Heart left ventricle (tissue), 16 donors: ENCODE results near the gene HELZ. TPM values are rescaled to one million over a fixed set of nuclear protein-coding genes. Genes with fewer than 3 reads are reported as not detected.

ENCODE experiments used
- ATAC-seq, 4 donors: fragments of 200-7000 bp; cut with Tn5 transposase; one replicate each; pipeline ENCODE4 v1.9.1; 2020 to 2022; ENCODE audit warnings: moderate library complexity in 4 of 4, mild to moderate bottlenecking in 3 of 4, moderate number of reproducible peaks in 1 of 4
- DNase-seq, 5 donors: peaks; one replicate each; pipeline ENCODE4 v3.0.0-alpha.2; 2020
- H3K27ac ChIP-seq, 12 donors: fragments of 200-600 bp; sonication (generic) in 4 of 12; one replicate each; pipeline versions ENCODE4 v1.5.0 to v1.8.0; 2016 to 2022; ENCODE audit warnings: mild to moderate bottlenecking in 2 of 12
- H3K27me3 ChIP-seq, 9 donors: fragments of 200-600 bp; sonication (generic) in 2 of 9; one replicate each; pipeline versions ENCODE4 v1.5.1 to v1.8.0; 2016 to 2022; ENCODE audit warnings: mild to moderate bottlenecking in 3 of 9
- H3K36me3 ChIP-seq, 9 donors: fragments of 200-600 bp; sonication (generic) in 2 of 9; one replicate each; pipeline versions ENCODE4 v1.5.0 to v1.8.0; 2018 to 2022; ENCODE audit warnings: mild to moderate bottlenecking in 2 of 9
- H3K4me1 ChIP-seq, 12 donors: fragments of 200-600 bp; sonication (generic) in 4 of 12; one replicate each; pipeline versions ENCODE4 v1.5.0 to v1.8.0; 2016 to 2022; ENCODE audit warnings: mild to moderate bottlenecking in 3 of 12
- H3K4me3 ChIP-seq, 12 donors: fragments of 200-600 bp; sonication (generic) in 4 of 12; one replicate each; pipeline versions ENCODE4 v1.5.0 to v1.8.0; 2017 to 2022; ENCODE audit warnings: mild to moderate bottlenecking in 9 of 12, moderate library complexity in 4 of 12
- H3K9me3 ChIP-seq, 12 donors: fragments of 200-600 bp; sonication (generic) in 4 of 12; one replicate each; pipeline versions ENCODE4 v1.5.0 to v1.8.0; 2016 to 2022; ENCODE audit warnings: mild to moderate bottlenecking in 1 of 12
- CTCF ChIP-seq, 12 donors: fragments of 200-600 bp; sonication (generic) in 4 of 12; IDR thresholded peaks; one replicate each; pipeline versions ENCODE4 v1.5.0 to v1.8.0; 2018 to 2022; ENCODE audit warnings: antibody characterized with exemption in 12 of 12, mild to moderate bottlenecking in 5 of 12
- POLR2A ChIP-seq, 2 donors: fragments of 450-650 bp; IDR thresholded peaks; one replicate each; pipeline ENCODE4 v1.6.1; 2017; ENCODE audit warnings: antibody characterized with exemption in 2 of 2, mild to moderate bottlenecking in 2 of 2, moderate library complexity in 2 of 2
- WGBS, 4 donors: extraction: QIAGEN DNeasy Blood & Tissue Kit in 2 of 4; methylation state at CpG; one replicate each; pipeline versions ENCODE4 v1.1.5 to v1.1.7; 2013 to 2018; 5-methylcytosine and 5-hydroxymethylcytosine counted together
- intact Hi-C, 10 donors: fragments of 100-400 bp; cut with DNase I; formaldehyde crosslinking; loops; one replicate each; pipeline versions ENCODE4 v1.11.1 to v1.14.2; 2022
- polyA plus RNA-seq, 2 donors: library from polyadenylated mRNA; stranded (reverse); fragments of 200-250 nt; gene quantifications; one replicate each; pipeline ENCODE4 v1.2.3, GENCODE V29; 2013
- total RNA-seq, 9 donors: library from RNA; depleted of rRNA in 2 of 9; stranded (reverse); fragments of >200 nt in 2 of 9; fragmentation: NEBNext Ultra II Directional in 3 of 9; extraction: Animal tissue kit (Norgen Biotek cat#: 25700) in 3 of 9; gene quantifications; one replicate each; pipeline versions ENCODE4 v1.1.0 to v1.2.4, GENCODE V29; 2016 to 2023
- donor health status: ischemic (EF 13 %, LVEDD 7.1; RV severe dilation, severe dysfunction).
- donor health status: healthy with polysubstance abuse.
- donor health status: DM: no; HTN: yes; CAD: no.
- donor health status: DM: no; HTN: no; CAD: no.
- donor health status: ischemic (EF 25% LVEDD 6.9; RV normal size, moderate dysfunction).
- donor health status: ischemic (EF 25% LVEDD 5.7; RV mildly dilated, moderate dysfunction).
- donor health status: healthy.
- donor health status: DM: yes; HTN: yes; CAD: no.
- donor health status: ischemic (EF 35%, LVEDD 5.7; RV mildly dilated, moderate dysfunction).
- donor health status: nonischemic (EF 11% LVEDD 7.7; RV severe dilation, severe dysfunction).
- donor health status: DM: yes; HTN: yes; CAD: no.
- donor health status: PGD.
- donor health status: ischemic (EF 29% LVEDD 5.4; RV normal size, mild dysfunction).
- donor health status: nonischemic (EF 23%, LVEDD 6.1; RV moderate dilation, normal function).

HELZ gene
- total and polyA plus RNA-seq, 11 donors: 5.1 to 48.4 (median 30.3) TPM

- peaks cover 0 to 20% (median 0%) of the 10 kb centered on the region in 12 donors for H3K4me1 ChIP-seq
Observed at GRCh38 chr17:67165201-67165600, 79.8 kb downstream of the HELZ start.

GRCh38 chr17:67164302-67164701, 80.7 kb downstream of the HELZ start:
- Histone ChIP-seq H3K36me3 (peaks cover 0 to 97% (median 57%) of the 10 kb centered on the region in 9 donors), H3K4me1 (peaks cover 0 to 20% (median 0%) of the 10 kb centered on the region in 12 donors), H3K27ac (peak overlapping the region in 1 of 12 donors; percentile 77), H3K9me3 (no peaks in the 10 kb centered on the region), H3K27me3 (no peaks in the 10 kb centered on the region), H3K4me3 (no peak overlapping the region)
- 67 to 76% (median 70%) methylated on average over 2 of the region's 2 CpGs for WGBS, 4 donors
- TF ChIP-seq POLR2A (IDR thresholded peaks at IDR 0.05): no peak
- no peak for TF ChIP-seq CTCF (IDR thresholded peaks at IDR 0.05)
- ATAC-seq (no peak), DNase-seq (no peak)
- intact Hi-C loops: loop anchor here in 1 of 10 donors (10.0 kb wide), 1 partner anchor 440 kb away; no protein-coding TSS in a partner anchor

More at GRCh38 chr17:67165201-67165600, 79.8 kb downstream of the HELZ start:
- Histone ChIP-seq H3K27ac (peak overlapping the region in 1 of 12 donors; percentile 77), H3K4me3 (peak overlapping the region in 1 of 12 donors; percentile 2), H3K36me3 (peaks cover 0 to 97% (median 53%) of the 10 kb centered on the region in 9 donors), H3K9me3 (no peaks in the 10 kb centered on the region), H3K27me3 (no peaks in the 10 kb centered on the region)
- 47 to 69% (median 55%) methylated on average over 6 of the region's 6 CpGs for WGBS, 4 donors
- ATAC-seq: peak in 3 of 4 donors; percentile 85 to 90 (median 87)
- intact Hi-C loops: loop anchor here in 1 of 10 donors (10.0 kb wide), 1 partner anchor 440 kb away; no protein-coding TSS in a partner anchor
- peak; percentile 12 to 51 (median 32) for DNase-seq
- TF ChIP-seq CTCF (IDR thresholded peaks at IDR 0.05): peak in 1 of 12 donors; percentile 6
- no peak for TF ChIP-seq POLR2A (IDR thresholded peaks at IDR 0.05)

- intact Hi-C loops: loop anchor here in 1 of 10 donors (10.0 kb wide), 1 partner anchor 438 kb away; no protein-coding TSS in a partner anchor
- Histone ChIP-seq H3K36me3 (peaks cover 0 to 95% (median 63%) of the 10 kb centered on the region in 9 donors), H3K27me3 (no peaks in the 10 kb centered on the region), H3K9me3 (no peaks in the 10 kb centered on the region), H3K4me3 (no peak overlapping the region), H3K4me1 (peaks cover 0 to 20% (median 0%) of the 10 kb centered on the region in 12 donors), H3K27ac (no peak overlapping the region)
- DNase-seq (no peak), ATAC-seq (peak in 1 of 4 donors; percentile 34)
- TF ChIP-seq POLR2A (IDR thresholded peaks at IDR 0.05) (no peak), CTCF (IDR thresholded peaks at IDR 0.05) (no peak)
Observed at GRCh38 chr17:67162771-67163170, 82.2 kb downstream of the HELZ start.

GRCh38 chr17:67161573-67161972, 83.4 kb downstream of the HELZ start:
- intact Hi-C loops: loop anchor here in 1 of 10 donors (10.0 kb wide), 1 partner anchor 437 kb away; no protein-coding TSS in a partner anchor
- WGBS, 4 donors: 89 to 93% (median 92%) methylated on average over 3 of the region's 3 CpGs
- Histone ChIP-seq H3K4me3 (no peak overlapping the region), H3K36me3 (peaks cover 0 to 85% (median 51%) of the 10 kb centered on the region in 9 donors), H3K27me3 (no peaks in the 10 kb centered on the region), H3K4me1 (peaks cover 0 to 20% (median 0%) of the 10 kb centered on the region in 12 donors), H3K27ac (no peak overlapping the region), H3K9me3 (no peaks in the 10 kb centered on the region)
- DNase-seq: no peak
- no peak for ATAC-seq
- no peak for TF ChIP-seq CTCF (IDR thresholded peaks at IDR 0.05)
- TF ChIP-seq POLR2A (IDR thresholded peaks at IDR 0.05): no peak
